Osteoblast (primary cell): ENCODE results near the gene IFI35. TPM values are rescaled to one million over a fixed set of nuclear protein-coding genes. Genes with fewer than 3 reads are reported as not detected.
"Not testable (repeated sequence)": the region's sequence is repeated elsewhere in the genome, so short reads cannot be mapped to it uniquely, and the experiment has no call there.

Experiments used
- DNase-seq: peaks from one replicate; pipeline ENCODE4 v3.0.0; 2011; ENCODE audit warnings: low spot score, mixed read lengths; ENCODE audit not compliant: insufficient read length; ENCODE audit errors: missing footprints
- H2AFZ ChIP-seq: 2 replicates; pipeline ENCODE4 v1.6.0; 2011; ENCODE audit warnings: mild to moderate bottlenecking, low read length
- H3K27ac ChIP-seq: 2 replicates; pipeline ENCODE4 v1.5.1; 2011; ENCODE audit warnings: mild to moderate bottlenecking, low read depth, low read length, moderate library complexity
- H3K27me3 ChIP-seq: 2 replicates; pipeline ENCODE4 v1.6.0; 2012; ENCODE audit warnings: mild to moderate bottlenecking, control low read depth, inconsistent platforms, low read length, moderate library complexity; ENCODE audit not compliant: insufficient read depth
- H3K36me3 ChIP-seq: 2 replicates; pipeline ENCODE4 v1.5.1; 2011; ENCODE audit warnings: mild to moderate bottlenecking, low read length, control low read depth, moderate library complexity; ENCODE audit not compliant: insufficient read depth
- H3K4me1 ChIP-seq: 2 replicates; pipeline ENCODE4 v1.5.1; 2011; ENCODE audit warnings: mild to moderate bottlenecking, low read length, control low read depth, moderate library complexity; ENCODE audit not compliant: insufficient read depth
- H3K4me2 ChIP-seq: 2 replicates; pipeline ENCODE4 v1.6.0; 2011; ENCODE audit warnings: mild to moderate bottlenecking, low read length; ENCODE audit not compliant: insufficient read depth
- H3K4me3 ChIP-seq: fragments of 200-600 bp; sonication (generic); 3 replicates; pipeline ENCODE4 v1.5.1; 2012; ENCODE audit warnings: mild to moderate bottlenecking, low read length, inconsistent platforms; ENCODE audit not compliant: insufficient read depth
- H3K79me2 ChIP-seq: 2 replicates; pipeline ENCODE4 v1.6.0; 2012; ENCODE audit warnings: mild to moderate bottlenecking, low read length, control low read depth, inconsistent platforms; ENCODE audit not compliant: insufficient read depth
- H3K9me3 ChIP-seq: 2 replicates; pipeline ENCODE4 v1.5.1; 2011; ENCODE audit warnings: low read depth, low read length, control low read depth
- H4K20me1 ChIP-seq: 2 replicates; pipeline ENCODE4 v1.6.0; 2012; ENCODE audit warnings: mild to moderate bottlenecking, low read length, control low read depth; ENCODE audit not compliant: insufficient read depth
- total RNA-seq: library from RNA; depleted of rRNA; stranded (reverse); fragments of >200 nt; gene quantifications from 2 replicates; pipeline ENCODE4 v1.2.3, GENCODE V29; 2012
- TF ChIP-seq, protein P1 (sequence below): IDR thresholded peaks from 2 replicates; pipeline ENCODE4 v1.5.1; 2011; ENCODE audit warnings: mild to moderate bottlenecking, low read depth, low read length, moderate library complexity; ENCODE audit errors: extremely low read depth

IFI35 gene
- total RNA-seq, 1 donor = 45.2 TPM

DNA sequence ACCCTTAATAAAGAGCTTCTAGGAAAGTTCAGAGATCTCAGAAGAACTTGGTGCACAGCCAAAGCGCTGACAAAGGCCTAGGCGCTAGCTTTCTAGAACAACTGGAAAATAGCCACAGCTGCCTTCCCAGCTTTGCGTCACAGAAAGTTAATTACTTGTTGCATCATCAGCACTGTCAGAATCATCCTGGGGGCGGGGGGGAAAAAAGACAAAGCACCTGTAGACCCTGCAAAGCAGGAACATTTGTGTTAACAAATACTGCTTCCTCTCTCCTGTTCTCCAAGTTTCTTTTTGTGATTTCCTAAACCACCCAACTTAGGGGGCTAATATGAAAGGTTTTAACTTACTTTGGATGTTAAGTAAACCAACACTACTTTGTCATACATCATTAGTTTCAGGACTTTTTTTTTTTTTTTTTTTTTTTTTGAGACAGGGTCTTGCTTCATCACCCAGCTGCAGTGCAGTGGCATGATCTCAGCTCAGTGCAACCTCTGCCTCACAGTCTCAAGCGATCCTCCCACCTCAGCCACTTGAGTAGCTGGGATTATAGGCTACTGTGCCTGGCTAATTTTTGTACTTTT, 37.5 kb upstream of the IFI35 start:
- Histone ChIP-seq H3K4me2 (no peak overlapping the region), H3K79me2 (peaks cover 5% of the 10 kb centered on the region), H3K27ac (no peak overlapping the region), H3K4me3 (no peak overlapping the region), H3K4me1 (no peaks in the 10 kb centered on the region), H2AFZ (no peak overlapping the region), H3K9me3 (no peaks in the 10 kb centered on the region), H3K27me3 (no peaks in the 10 kb centered on the region), H3K36me3 (no peaks in the 10 kb centered on the region), H4K20me1 (no peaks in the 10 kb centered on the region)
- TF ChIP-seq, protein P1, sequence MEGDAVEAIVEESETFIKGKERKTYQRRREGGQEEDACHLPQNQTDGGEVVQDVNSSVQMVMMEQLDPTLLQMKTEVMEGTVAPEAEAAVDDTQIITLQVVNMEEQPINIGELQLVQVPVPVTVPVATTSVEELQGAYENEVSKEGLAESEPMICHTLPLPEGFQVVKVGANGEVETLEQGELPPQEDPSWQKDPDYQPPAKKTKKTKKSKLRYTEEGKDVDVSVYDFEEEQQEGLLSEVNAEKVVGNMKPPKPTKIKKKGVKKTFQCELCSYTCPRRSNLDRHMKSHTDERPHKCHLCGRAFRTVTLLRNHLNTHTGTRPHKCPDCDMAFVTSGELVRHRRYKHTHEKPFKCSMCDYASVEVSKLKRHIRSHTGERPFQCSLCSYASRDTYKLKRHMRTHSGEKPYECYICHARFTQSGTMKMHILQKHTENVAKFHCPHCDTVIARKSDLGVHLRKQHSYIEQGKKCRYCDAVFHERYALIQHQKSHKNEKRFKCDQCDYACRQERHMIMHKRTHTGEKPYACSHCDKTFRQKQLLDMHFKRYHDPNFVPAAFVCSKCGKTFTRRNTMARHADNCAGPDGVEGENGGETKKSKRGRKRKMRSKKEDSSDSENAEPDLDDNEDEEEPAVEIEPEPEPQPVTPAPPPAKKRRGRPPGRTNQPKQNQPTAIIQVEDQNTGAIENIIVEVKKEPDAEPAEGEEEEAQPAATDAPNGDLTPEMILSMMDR = no peak
- DNase-seq = peak; percentile 17

DNA sequence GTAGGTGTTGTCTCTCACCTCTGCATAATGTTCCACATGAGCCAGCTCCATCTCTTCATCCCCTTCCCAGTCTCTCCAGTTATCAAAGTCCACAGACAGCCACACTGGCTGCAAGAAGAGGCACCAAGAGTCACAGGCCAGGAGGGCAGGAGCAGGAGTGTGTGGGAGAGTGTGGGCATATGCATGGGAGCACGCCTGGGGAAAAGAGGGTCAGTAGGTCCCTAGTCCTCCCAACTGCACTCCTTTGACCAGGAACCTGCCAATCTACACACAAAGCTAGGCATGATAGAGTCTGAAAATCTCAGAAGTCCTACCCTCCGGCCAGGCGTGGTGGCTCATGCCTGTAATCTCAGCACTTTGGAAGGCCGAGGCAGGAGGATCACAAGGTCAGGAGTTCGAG, 35.0 kb upstream of the IFI35 start:
- no peak overlapping the region for H3K27ac ChIP-seq
- no peak overlapping the region for H3K4me3 ChIP-seq
- H2AFZ ChIP-seq = no peak overlapping the region
- no peaks in the 10 kb centered on the region for H3K36me3 ChIP-seq
- H3K9me3 ChIP-seq = no peaks in the 10 kb centered on the region
- no peaks in the 10 kb centered on the region for H4K20me1 ChIP-seq
- H3K79me2 ChIP-seq = no peaks in the 10 kb centered on the region
- H3K4me2 ChIP-seq = no peak overlapping the region
- no peak for DNase-seq
- no peaks in the 10 kb centered on the region for H3K4me1 ChIP-seq
- no peaks in the 10 kb centered on the region for H3K27me3 ChIP-seq
- TF ChIP-seq, protein P1 = no peak

DNA sequence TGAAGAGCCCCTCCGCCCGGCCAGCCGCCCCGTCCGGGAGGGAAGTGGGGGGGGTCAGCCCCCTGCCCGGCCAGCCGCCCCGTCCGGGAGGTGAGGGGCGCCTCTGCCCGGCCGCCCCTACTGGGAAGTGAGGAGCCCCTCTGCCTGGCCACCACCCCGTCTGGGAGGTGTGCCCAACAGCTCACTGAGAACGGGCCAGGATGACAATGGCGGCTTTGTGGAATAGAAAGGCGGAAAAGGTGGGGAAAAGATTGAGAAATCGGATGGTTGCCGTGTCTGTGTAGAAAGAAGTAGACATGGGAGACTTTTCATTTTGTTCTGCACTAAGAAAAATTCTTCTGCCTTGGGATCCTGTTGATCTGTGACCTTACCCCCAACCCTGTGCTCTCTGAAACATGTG, 33.3 kb upstream of the IFI35 start:
- not testable (repeated sequence) for H2AFZ ChIP-seq, H3K9me3 ChIP-seq, DNase-seq, H3K79me2 ChIP-seq, H3K27ac ChIP-seq, H3K4me1 ChIP-seq, H3K27me3 ChIP-seq, H3K36me3 ChIP-seq, H4K20me1 ChIP-seq, H3K4me3 ChIP-seq, H3K4me2 ChIP-seq

DNA sequence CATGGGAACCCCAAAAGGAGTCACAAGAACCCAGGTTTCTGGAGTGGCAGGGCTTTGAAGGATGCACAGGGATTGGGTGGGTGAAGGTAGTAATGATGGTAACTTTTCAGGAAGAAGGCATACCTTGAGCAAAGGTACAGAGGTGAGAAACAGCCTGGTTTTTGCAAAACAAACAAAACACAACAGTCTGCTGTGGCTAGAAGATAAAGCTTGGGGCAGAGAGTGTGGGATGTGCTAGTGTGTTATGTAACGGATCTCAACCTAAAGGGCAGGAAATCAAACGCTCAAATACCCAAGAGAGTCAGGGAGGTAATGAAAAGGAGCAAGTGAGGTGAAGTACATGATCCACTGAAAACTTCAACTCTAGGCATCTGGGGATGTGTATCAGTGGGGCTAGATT, 31.3 kb upstream of the IFI35 start:
- Histone ChIP-seq H3K9me3 (no peaks in the 10 kb centered on the region), H4K20me1 (no peaks in the 10 kb centered on the region), H3K4me2 (no peak overlapping the region), H3K79me2 (peaks cover 5% of the 10 kb centered on the region), H3K27me3 (no peaks in the 10 kb centered on the region), H3K4me1 (peaks cover 7% of the 10 kb centered on the region), H2AFZ (no peak overlapping the region), H3K36me3 (no peaks in the 10 kb centered on the region), H3K27ac (no peak overlapping the region), H3K4me3 (no peak overlapping the region)
- DNase-seq = peak; percentile 47
- TF ChIP-seq, protein P1 = no peak

DNA sequence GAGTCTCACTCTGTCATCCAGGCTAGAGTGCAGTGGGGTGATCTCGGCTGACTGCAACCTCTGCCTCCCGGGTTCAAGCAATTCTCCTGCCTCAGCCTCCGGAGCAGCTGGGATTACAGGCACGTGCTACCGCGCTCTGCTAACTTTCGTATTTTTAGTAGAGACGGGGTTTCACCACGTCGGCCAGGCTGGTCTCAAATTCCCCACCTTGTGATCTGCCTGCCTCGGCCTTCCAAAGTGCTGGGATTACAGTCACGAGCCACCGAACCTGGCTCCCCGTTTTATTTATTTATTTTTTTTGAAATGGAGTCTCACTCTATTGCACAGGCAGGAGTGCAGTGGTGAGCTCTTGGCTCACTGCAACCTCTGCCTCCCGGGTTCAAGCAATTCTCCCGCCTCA, 30.9 kb upstream of the IFI35 start:
- H3K4me1 ChIP-seq, H3K27me3 ChIP-seq, H3K79me2 ChIP-seq, H3K36me3 ChIP-seq, DNase-seq, H4K20me1 ChIP-seq, H3K27ac ChIP-seq, H2AFZ ChIP-seq, H3K4me2 ChIP-seq, H3K9me3 ChIP-seq, H3K4me3 ChIP-seq: not testable (repeated sequence)
